Measurements from ENCODE around the gene FAM3A.
"Not testable (repeated sequence)": the region's sequence is repeated elsewhere in the genome, so short reads cannot be mapped to it uniquely, and the experiment has no call there.

FAM3A gene

GRCh38 chrX:154515966-154516655 lies at the start of gene FAM3A:
Gene FAM3A (minus strand): TSS chrX:154516232. CDS start chrX:154515772, 460 bp downstream.
- DNase-seq, result peak; percentile 92

- DNase-seq, result not testable (repeated sequence)
These were observed 46.3 kb upstream of the FAM3A start for GRCh38 chrX:154562295-154562694.

GRCh38 chrX:154560326-154560725 lies 44.3 kb upstream of the FAM3A start:
- not testable (repeated sequence) for DNase-seq

GRCh38 chrX:154558896-154559295 lies 42.9 kb upstream of the FAM3A start:
- DNase-seq, result not testable (repeated sequence)

GRCh38 chrX:154558060-154558690 lies 42.1 kb upstream of the FAM3A start:
- not testable (repeated sequence) for DNase-seq

GRCh38 chrX:154552112-154552806 lies 36.2 kb upstream of the FAM3A start:
- DNase-seq, result not testable (repeated sequence)

- no peak for DNase-seq
These were observed 33.7 kb upstream of the FAM3A start for GRCh38 chrX:154549766-154550165.

GRCh38 chrX:154548028-154548316 lies 31.9 kb upstream of the FAM3A start:
- no peak for DNase-seq

- peak; percentile 86 for DNase-seq
These were observed 31.4 kb upstream of the FAM3A start, which contains the start of gene IKBKG for GRCh38 chrX:154547245-154548027. Gene IKBKG (plus strand): TSS chrX:154547620. CDS start chrX:154552003, 4,383 bp downstream.

- DNase-seq, result peak; percentile 80
These were observed 30.6 kb upstream of the FAM3A start, which contains the start of gene G6PD for GRCh38 chrX:154546354-154547244. Gene G6PD (minus strand): TSS chrX:154546846. CDS start chrX:154546155, 691 bp downstream.

- no peak for DNase-seq
These were observed 29.7 kb upstream of the FAM3A start for GRCh38 chrX:154545673-154546274.

GRCh38 chrX:154542723-154543424 lies 26.8 kb upstream of the FAM3A start:
- no peak for DNase-seq

GRCh38 chrX:154541896-154542722 lies 26.1 kb upstream of the FAM3A start:
- no peak for DNase-seq

GRCh38 chrX:154541589-154541895 lies 25.5 kb upstream of the FAM3A start:
- DNase-seq, result no peak

GRCh38 chrX:154540897-154541535 lies 25.0 kb upstream of the FAM3A start:
- DNase-seq, result no peak

GRCh38 chrX:154540365-154540764 lies 24.3 kb upstream of the FAM3A start:
- not testable (repeated sequence) for DNase-seq

- no peak for DNase-seq
These were observed 23.0 kb upstream of the FAM3A start for GRCh38 chrX:154539077-154539476.

- DNase-seq, result no peak
These were observed 19.9 kb upstream of the FAM3A start for GRCh38 chrX:154535892-154536291.

- peak; percentile 61 for DNase-seq
These were observed 18.7 kb upstream of the FAM3A start for GRCh38 chrX:154534526-154535322.
